Measurements from ENCODE around the gene PGGHG.
"Not testable (repeated sequence)": the region's sequence is repeated elsewhere in the genome, so short reads cannot be mapped to it uniquely, and the experiment has no call there.

Gene PGGHG

DNA sequence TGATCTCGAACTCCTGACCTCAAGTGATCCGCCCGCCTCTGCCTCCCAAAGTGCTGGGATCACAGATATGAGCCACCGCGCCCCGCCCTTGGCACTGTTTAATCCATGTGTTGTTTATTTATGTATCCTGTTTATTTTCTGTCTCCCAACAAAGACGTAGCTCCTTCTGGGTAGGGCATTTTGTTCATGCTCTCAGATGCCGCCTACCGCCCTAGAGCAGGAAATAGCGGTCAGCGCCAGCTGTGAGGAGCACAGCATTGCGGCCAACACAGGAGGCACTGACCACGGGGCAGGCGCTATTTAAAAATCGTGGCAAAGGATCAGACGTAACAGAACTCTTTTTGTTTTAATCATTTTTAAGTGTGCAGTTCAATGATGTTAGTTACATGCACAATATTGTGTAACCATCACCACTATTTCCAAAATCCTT is 20.2 kb upstream of the PGGHG start:
- not testable (repeated sequence) for H3K36me3 ChIP-seq (ENCODE audit: control insufficient read depth in 1 of 2, insufficient read depth in 2 of 2, low read length in 2 of 2); H3K27me3 ChIP-seq (ENCODE audit: control insufficient read depth in 1 of 2, insufficient read depth in 2 of 2, low read length in 2 of 2); H3K9me3 ChIP-seq (ENCODE audit: control insufficient read depth in 1 of 2, low read length in 2 of 2)
- peak overlapping the region; percentile 73 to 94 for H3K9ac ChIP-seq (ENCODE audit: low read depth in 1 of 2, low read length in 2 of 2)
- peak overlapping the region; percentile 73 to 77 for H3K4me3 ChIP-seq (ENCODE audit: low read depth in 1 of 2, low read length in 2 of 2)
- peak overlapping the region; percentile 69 for H3K27ac ChIP-seq (ENCODE audit: low read depth, low read length)
- H3K4me1 ChIP-seq (ENCODE audit: control insufficient read depth in 1 of 2, insufficient read depth in 2 of 2, low read length in 2 of 2), result peaks cover 32 to 34% of the 10 kb centered on the region in 2 donors

DNA sequence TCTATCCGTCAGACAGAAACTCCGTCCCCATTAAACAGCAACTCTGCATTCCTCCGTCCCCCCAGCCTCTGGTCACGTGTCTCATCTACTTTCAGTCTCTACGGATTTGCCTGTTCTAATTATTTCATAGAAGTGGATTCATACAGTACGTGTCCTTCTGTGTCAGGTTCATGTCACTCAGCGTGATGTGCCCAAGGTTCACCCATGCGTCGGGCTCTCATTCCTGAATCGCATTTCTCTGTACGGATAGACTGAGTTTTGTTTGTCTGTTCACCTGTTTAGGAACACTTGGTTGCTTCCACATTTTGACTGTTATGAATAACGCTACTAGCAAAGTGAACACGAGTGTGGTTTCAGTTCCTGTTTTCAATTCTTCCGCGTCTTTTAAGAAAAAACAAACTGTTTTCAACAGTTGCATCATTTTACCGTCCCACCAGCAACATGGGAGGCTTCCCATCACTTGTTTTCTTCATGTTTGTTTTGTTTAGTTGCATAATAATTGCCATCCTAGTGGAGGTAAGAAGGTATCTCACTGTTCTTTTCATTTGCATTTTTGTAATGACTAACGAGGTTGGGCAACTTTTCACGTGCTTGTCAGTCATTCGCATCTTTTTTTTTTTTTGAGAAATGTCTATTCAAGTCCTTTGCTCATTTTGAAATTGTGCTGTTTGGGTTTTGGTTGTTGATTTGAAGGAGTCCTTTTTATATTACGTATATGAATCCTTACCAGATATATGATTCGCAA is 19.6 kb upstream of the PGGHG start:
- H3K36me3 ChIP-seq (ENCODE audit: control insufficient read depth in 1 of 2, insufficient read depth in 2 of 2, low read length in 2 of 2), result no peaks in the 10 kb centered on the region
- peaks cover 32 to 34% of the 10 kb centered on the region in 2 donors for H3K4me1 ChIP-seq (ENCODE audit: control insufficient read depth in 1 of 2, insufficient read depth in 2 of 2, low read length in 2 of 2)
- no peaks in the 10 kb centered on the region for H3K9me3 ChIP-seq (ENCODE audit: control insufficient read depth in 1 of 2, low read length in 2 of 2)
- peak overlapping the region; percentile 73 to 94 for H3K9ac ChIP-seq (ENCODE audit: low read depth in 1 of 2, low read length in 2 of 2)
- peak overlapping the region; percentile 73 to 77 for H3K4me3 ChIP-seq (ENCODE audit: low read depth in 1 of 2, low read length in 2 of 2)
- peak overlapping the region; percentile 69 for H3K27ac ChIP-seq (ENCODE audit: low read depth, low read length)
- H3K27me3 ChIP-seq (ENCODE audit: control insufficient read depth in 1 of 2, insufficient read depth in 2 of 2, low read length in 2 of 2), result no peaks in the 10 kb centered on the region

DNA sequence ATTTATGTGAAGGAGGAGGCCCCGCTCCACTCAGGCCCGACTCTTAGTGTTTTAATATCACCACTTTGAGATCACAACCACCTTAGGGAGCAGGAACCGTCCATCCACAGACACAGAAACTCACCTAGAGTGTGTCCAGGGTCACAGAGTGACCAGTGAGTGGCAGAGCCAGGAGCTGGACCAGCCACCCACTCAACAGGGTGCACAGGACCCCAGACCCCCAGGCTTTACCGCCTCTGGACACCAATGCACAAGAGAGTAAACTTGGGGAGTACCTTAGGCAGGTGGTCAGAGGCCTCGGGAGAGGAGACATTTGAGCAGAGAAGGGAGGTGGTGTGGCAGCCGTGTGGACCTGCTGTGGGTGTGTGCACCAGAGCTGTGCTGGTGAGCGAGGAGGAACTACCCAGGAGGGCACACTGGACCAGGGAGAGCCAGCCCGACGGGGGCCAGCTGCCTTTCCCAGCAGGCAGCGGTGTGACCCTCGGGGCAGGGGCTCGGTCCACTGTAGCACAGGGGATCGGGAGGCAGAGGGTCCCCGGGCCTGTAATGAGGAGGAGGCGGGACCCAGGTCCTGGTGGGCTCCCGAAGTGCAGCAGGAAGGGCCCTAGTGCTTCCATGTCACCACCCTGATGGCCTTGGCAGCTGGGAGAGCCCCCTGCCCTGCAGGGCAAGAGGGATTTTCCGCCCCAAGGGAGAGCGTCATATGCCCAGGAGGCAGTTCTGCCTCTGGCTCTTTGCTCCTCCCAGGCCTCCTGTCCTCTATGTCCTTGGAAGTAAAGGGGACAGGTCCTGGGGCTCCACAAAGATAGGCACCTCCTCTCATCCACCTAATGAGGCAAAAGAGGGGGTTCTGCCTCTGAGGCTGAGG is 18.2 kb upstream of the PGGHG start:
- H3K9ac ChIP-seq (ENCODE audit: low read depth in 1 of 2, low read length in 2 of 2), result peak overlapping the region; percentile 59 to 67
- peak overlapping the region; percentile 84 for H3K27ac ChIP-seq (ENCODE audit: low read depth, low read length)

DNA sequence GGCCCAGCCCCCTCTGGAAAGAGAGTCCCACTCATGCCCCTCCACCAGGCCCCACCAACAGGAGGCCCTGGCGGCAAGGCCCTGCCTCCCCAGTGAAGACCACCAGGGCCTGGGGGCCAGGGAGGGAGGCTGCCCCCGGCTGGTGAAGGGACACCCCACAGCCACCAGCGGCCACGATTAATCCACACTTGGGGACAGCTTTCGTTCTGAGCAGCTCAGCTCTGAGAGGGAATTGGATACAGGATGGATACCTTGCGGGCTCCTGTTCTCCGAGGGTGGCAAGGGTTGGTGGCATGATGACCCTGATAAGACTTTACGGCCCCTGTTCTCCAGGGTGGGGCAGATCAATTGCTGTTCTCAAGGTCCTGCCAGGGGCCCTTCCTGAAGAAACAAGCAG is 17.6 kb upstream of the PGGHG start:
- peak overlapping the region; percentile 84 for H3K27ac ChIP-seq (ENCODE audit: low read depth, low read length)
- H3K9ac ChIP-seq (ENCODE audit: low read depth in 1 of 2, low read length in 2 of 2), result peak overlapping the region; percentile 59 to 67
- peaks cover 0 to under 1% of the 10 kb centered on the region in 2 donors for H3K36me3 ChIP-seq (ENCODE audit: control insufficient read depth in 1 of 2, insufficient read depth in 2 of 2, low read length in 2 of 2)
- no peaks in the 10 kb centered on the region for H3K27me3 ChIP-seq (ENCODE audit: control insufficient read depth in 1 of 2, insufficient read depth in 2 of 2, low read length in 2 of 2)
- H3K4me3 ChIP-seq (ENCODE audit: low read depth in 1 of 2, low read length in 2 of 2), result peak overlapping the region; percentile 16 to 35
- H3K4me1 ChIP-seq (ENCODE audit: control insufficient read depth in 1 of 2, insufficient read depth in 2 of 2, low read length in 2 of 2), result peaks cover 32 to 34% of the 10 kb centered on the region in 2 donors
- H3K9me3 ChIP-seq (ENCODE audit: control insufficient read depth in 1 of 2, low read length in 2 of 2), result peaks cover 0 to 4% of the 10 kb centered on the region in 2 donors

More for the DNA sequence above, 18.2 kb upstream of the PGGHG start:
- Histone ChIP-seq H3K9me3 (ENCODE audit: control insufficient read depth in 1 of 2, low read length in 2 of 2) (no peaks in the 10 kb centered on the region), H3K4me1 (ENCODE audit: control insufficient read depth in 1 of 2, insufficient read depth in 2 of 2, low read length in 2 of 2) (peaks cover 32 to 34% of the 10 kb centered on the region in 2 donors), H3K36me3 (ENCODE audit: control insufficient read depth in 1 of 2, insufficient read depth in 2 of 2, low read length in 2 of 2) (no peaks in the 10 kb centered on the region), H3K4me3 (ENCODE audit: low read depth in 1 of 2, low read length in 2 of 2) (peak overlapping the region; percentile 24 to 35), H3K27me3 (ENCODE audit: control insufficient read depth in 1 of 2, insufficient read depth in 2 of 2, low read length in 2 of 2) (no peaks in the 10 kb centered on the region)

DNA sequence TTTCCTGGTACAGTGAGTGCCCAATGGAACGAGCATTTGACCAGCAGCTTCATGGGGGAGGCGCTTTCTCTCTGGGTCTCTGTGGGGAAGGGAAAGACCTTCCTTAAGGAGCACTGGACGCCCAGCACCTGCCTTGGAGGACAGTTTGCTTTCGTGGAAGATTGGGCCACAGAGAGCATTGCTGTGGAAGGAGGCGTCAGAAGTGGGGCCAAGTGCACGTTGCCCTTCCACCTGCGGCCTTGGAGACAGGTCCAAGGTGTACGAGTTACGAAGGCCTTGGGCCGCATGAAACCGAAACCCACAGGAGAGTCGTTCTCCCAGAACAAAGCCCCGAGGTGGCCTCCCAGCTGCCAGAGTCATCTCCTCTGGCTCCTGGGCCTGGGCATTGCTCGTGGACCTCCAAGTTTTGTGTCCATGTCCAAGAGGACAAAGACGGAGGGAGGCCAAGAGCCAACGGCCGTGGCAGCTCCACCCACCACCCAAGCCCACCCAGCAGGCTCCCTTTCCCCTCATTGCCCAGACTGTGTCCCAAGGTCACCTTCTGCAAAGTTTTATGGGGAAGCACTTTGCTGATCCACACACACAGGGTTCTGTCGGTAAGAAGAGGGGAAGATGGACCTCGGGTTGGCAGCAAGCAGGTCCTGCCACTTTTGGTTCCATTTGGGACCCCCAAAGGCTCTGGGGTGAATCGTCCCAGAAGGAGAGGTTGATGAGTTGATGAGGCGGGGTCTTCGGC is 16.6 kb upstream of the PGGHG start:
- Histone ChIP-seq H3K9ac (ENCODE audit: low read depth in 1 of 2, low read length in 2 of 2) (peak overlapping the region; percentile 59 to 63), H3K27ac (ENCODE audit: low read depth, low read length) (peak overlapping the region; percentile 86), H3K4me3 (ENCODE audit: low read depth in 1 of 2, low read length in 2 of 2) (peak overlapping the region; percentile 13 to 34), H3K9me3 (ENCODE audit: control insufficient read depth in 1 of 2, low read length in 2 of 2) (peaks cover 0 to 6% of the 10 kb centered on the region in 2 donors), H3K36me3 (ENCODE audit: control insufficient read depth in 1 of 2, insufficient read depth in 2 of 2, low read length in 2 of 2) (peaks cover 0 to 4% of the 10 kb centered on the region in 2 donors), H3K4me1 (ENCODE audit: control insufficient read depth in 1 of 2, insufficient read depth in 2 of 2, low read length in 2 of 2) (peaks cover 32 to 34% of the 10 kb centered on the region in 2 donors), H3K27me3 (ENCODE audit: control insufficient read depth in 1 of 2, insufficient read depth in 2 of 2, low read length in 2 of 2) (no peaks in the 10 kb centered on the region)

DNA sequence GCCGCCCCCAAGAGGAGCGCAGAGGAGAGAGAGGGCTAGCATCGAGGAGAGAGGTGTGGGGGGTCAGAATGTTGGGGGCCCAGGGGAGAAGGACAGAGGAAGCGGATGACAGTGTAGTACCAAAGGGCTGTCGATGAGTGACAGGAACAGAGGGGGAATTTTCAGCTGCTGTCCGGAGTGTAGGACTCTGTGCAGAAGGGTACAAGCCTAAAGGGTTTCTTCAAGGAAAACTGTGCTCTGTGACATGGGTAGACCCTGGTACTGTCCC is 16.1 kb upstream of the PGGHG start:
- Histone ChIP-seq H3K9me3 (ENCODE audit: control insufficient read depth in 1 of 2, low read length in 2 of 2) (peaks cover 0 to 6% of the 10 kb centered on the region in 2 donors), H3K4me1 (ENCODE audit: control insufficient read depth in 1 of 2, insufficient read depth in 2 of 2, low read length in 2 of 2) (peaks cover 32 to 34% of the 10 kb centered on the region in 2 donors), H3K9ac (ENCODE audit: low read depth in 1 of 2, low read length in 2 of 2) (peak overlapping the region; percentile 13 to 59), H3K27me3 (ENCODE audit: control insufficient read depth in 1 of 2, insufficient read depth in 2 of 2, low read length in 2 of 2) (no peaks in the 10 kb centered on the region), H3K4me3 (ENCODE audit: low read depth in 1 of 2, low read length in 2 of 2) (no peak overlapping the region), H3K27ac (ENCODE audit: low read depth, low read length) (peak overlapping the region; percentile 86), H3K36me3 (ENCODE audit: control insufficient read depth in 1 of 2, insufficient read depth in 2 of 2, low read length in 2 of 2) (peaks cover 0 to 4% of the 10 kb centered on the region in 2 donors)

DNA sequence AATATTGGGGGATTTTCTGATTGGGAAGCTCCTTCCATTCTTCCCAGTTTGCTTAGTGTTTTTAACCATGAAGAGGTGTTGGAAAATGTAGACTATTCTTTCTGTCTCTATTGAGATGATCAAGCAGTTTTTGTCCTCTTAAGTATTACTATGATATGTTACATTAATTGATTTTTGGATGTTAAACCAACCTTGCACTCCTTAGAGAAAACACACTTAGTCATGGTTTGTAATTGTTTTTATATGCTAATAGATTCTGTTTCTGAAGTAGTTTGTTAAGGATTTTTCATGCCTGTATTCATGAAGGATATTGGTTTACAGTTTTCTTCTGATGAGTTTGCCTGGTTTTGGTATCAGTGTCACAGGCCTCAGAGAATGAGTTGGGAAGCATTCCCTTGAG is 12.7 kb upstream of the PGGHG start:
- H3K9ac ChIP-seq (ENCODE audit: low read depth in 1 of 2, low read length in 2 of 2), result no peak overlapping the region
- H3K27ac ChIP-seq (ENCODE audit: low read depth, low read length), result no peak overlapping the region
- H3K9me3 ChIP-seq (ENCODE audit: control insufficient read depth in 1 of 2, low read length in 2 of 2), result peaks cover 0 to 6% of the 10 kb centered on the region in 2 donors
- peaks cover 0 to 7% of the 10 kb centered on the region in 2 donors for H3K27me3 ChIP-seq (ENCODE audit: control insufficient read depth in 1 of 2, insufficient read depth in 2 of 2, low read length in 2 of 2)
- H3K4me1 ChIP-seq (ENCODE audit: control insufficient read depth in 1 of 2, insufficient read depth in 2 of 2, low read length in 2 of 2), result peaks cover 16 to 27% of the 10 kb centered on the region in 2 donors
- peaks cover 0 to 4% of the 10 kb centered on the region in 2 donors for H3K36me3 ChIP-seq (ENCODE audit: control insufficient read depth in 1 of 2, insufficient read depth in 2 of 2, low read length in 2 of 2)
- H3K4me3 ChIP-seq (ENCODE audit: low read depth in 1 of 2, low read length in 2 of 2), result no peak overlapping the region

DNA sequence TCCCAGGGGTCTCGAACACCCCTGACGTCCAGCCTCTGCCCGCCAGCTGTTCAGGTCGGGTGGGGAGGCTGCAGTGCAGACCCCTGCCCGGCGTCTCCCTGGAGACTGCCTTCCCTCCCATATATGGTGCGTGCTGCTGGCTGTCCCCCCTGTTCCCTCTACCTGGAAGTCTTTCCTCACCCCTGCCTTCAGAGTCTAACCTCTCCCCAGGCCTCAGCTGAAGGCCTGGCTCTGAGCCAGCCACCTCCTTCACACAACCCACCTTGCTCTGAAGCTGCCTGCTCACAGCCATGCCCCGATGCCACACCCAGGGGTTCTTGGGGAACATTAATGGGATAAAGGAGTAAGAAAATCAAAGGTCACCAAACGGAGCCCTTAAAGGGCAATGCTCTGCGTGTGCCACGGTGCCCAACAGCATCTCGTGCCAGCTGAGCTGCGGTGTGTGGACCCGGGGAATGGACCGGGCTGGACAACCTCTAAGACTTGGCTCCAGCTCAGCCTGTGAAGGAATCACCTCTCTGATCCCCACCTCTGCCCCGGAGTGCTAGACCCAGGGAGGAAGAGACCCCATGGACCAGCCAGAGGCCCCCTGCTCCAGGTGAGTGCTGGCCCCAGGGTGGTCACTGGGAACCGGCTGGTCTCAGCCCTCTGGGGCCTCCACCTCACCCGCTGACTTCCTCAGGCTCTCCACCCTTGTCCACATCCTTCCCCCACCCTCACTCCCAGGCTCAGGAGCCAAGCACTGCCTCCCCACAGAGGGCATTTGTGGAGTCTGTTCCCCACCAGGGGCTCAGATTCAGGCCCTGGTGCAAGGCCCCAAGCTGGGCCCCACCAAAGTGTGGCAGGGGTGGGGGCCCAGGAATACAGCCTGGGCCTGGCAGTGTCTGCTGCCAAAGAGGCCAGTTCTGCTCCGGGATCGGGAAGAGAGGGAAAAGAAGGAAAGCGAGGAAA is 10.7 kb upstream of the PGGHG start, which contains the start of gene NLRP6:
Gene NLRP6, plus strand, starts transcription at position 407 of the 951 bp plus-strand sequence. Its CDS starts 163 bp downstream, at position 570.
- H3K27ac ChIP-seq (ENCODE audit: low read depth, low read length), result peak within 1 kb of the TSS; percentile 89
- H3K4me3 ChIP-seq (ENCODE audit: low read depth in 1 of 2, low read length in 2 of 2), result peak within 1 kb of the TSS; percentile 76 to 89
- peaks cover 12 to 23% of the 10 kb centered on the region in 2 donors for H3K27me3 ChIP-seq (ENCODE audit: control insufficient read depth in 1 of 2, insufficient read depth in 2 of 2, low read length in 2 of 2)
- H3K4me1 ChIP-seq (ENCODE audit: control insufficient read depth in 1 of 2, insufficient read depth in 2 of 2, low read length in 2 of 2), result peaks cover 14 to 31% of the 10 kb centered on the region in 2 donors
- peaks cover 12 to 15% of the 10 kb centered on the region in 2 donors for H3K36me3 ChIP-seq (ENCODE audit: control insufficient read depth in 1 of 2, insufficient read depth in 2 of 2, low read length in 2 of 2)
- H3K9ac ChIP-seq (ENCODE audit: low read depth in 1 of 2, low read length in 2 of 2), result peak within 1 kb of the TSS; percentile 71 to 99
- peaks cover 0 to 6% of the 10 kb centered on the region in 2 donors for H3K9me3 ChIP-seq (ENCODE audit: control insufficient read depth in 1 of 2, low read length in 2 of 2)

Data from duodenal mucosa (tissue), 2 donors.